Tibial nerve (tissue), 4 donors: Measurements from ENCODE around the gene MICALL2. TPM values are rescaled to one million over a fixed set of nuclear protein-coding genes. Genes with fewer than 3 reads are reported as not detected.

Experiments
- DNase-seq, 2 donors: peaks; one replicate each; pipeline ENCODE4 v3.0.0-alpha.2; 2019; ENCODE audit warnings: low spot score in 2 of 2
- H3K27ac ChIP-seq, 4 donors: fragments of 200-600 bp; sonication (generic) in 3 of 4; one replicate each; pipeline ENCODE4 v1.5.1; 2017 to 2019; ENCODE audit warnings: mild to moderate bottlenecking in 1 of 4
- H3K27me3 ChIP-seq, 2 donors: fragments of 200-600 bp; sonication (generic) in 1 of 2; one replicate each; pipeline versions ENCODE4 v1.5.1 to v1.6.0; 2017 to 2019
- H3K36me3 ChIP-seq, 3 donors: fragments of 200-600 bp; sonication (generic); one replicate each; pipeline ENCODE4 v1.5.1; 2018 to 2019
- H3K4me1 ChIP-seq, 4 donors: fragments of 200-600 bp; sonication (generic) in 3 of 4; one replicate each; pipeline ENCODE4 v1.5.1; 2017 to 2019
- H3K4me3 ChIP-seq, 4 donors: fragments of 200-600 bp; sonication (generic) in 3 of 4; one replicate each; pipeline ENCODE4 v1.5.1; 2017 to 2019; ENCODE audit warnings: mild to moderate bottlenecking in 1 of 4, moderate library complexity in 1 of 4
- H3K9me3 ChIP-seq, 4 donors: fragments of 200-600 bp; sonication (generic) in 3 of 4; one replicate each; pipeline ENCODE4 v1.5.1; 2017 to 2019
- CTCF ChIP-seq, 5 experiments: fragments of 200-600 bp in 3 of 5; fragments of 450-650 bp in 2 of 5; sonication (generic) in 3 of 5; IDR thresholded peaks; one replicate each; pipeline ENCODE4 v1.5.1; 2016 to 2019; ENCODE audit warnings: antibody characterized with exemption in 5 of 5, mild to moderate bottlenecking in 3 of 5, moderate library complexity in 2 of 5
- EP300 ChIP-seq, 2 donors: sonication (generic); formaldehyde crosslinking; IDR thresholded peaks; one replicate each; pipeline ENCODE4 v1.6.1; 2017; ENCODE audit warnings: antibody characterized with exemption in 2 of 2, mild to moderate bottlenecking in 1 of 2
- POLR2A ChIP-seq, 2 donors: fragments of 450-650 bp; IDR thresholded peaks; one replicate each; pipeline ENCODE4 v1.6.1; 2017; ENCODE audit warnings: antibody characterized with exemption in 2 of 2, mild to moderate bottlenecking in 2 of 2, moderate library complexity in 2 of 2
- WGBS, 2 donors: methylation state at CpG; one replicate each; pipeline ENCODE4 v1.1.5; 2018; 5-methylcytosine and 5-hydroxymethylcytosine counted together
- total RNA-seq, 4 donors: library from RNA; depleted of rRNA; stranded (reverse); fragments of >200 nt; gene quantifications; one replicate each; pipeline ENCODE4 v1.1.0, GENCODE V29; 2016

MICALL2 gene
- total RNA-seq, 4 donors from 2014 or later = 67.6 to 153 (median 104) TPM

GRCh38 chr7:1401011-1401410, 58.3 kb downstream of the MICALL2 start:
- Histone ChIP-seq H3K27me3 (peaks cover 0 to 62% of the 10 kb centered on the region in 2 donors), H3K36me3 (no peaks in the 10 kb centered on the region), H3K9me3 (peaks cover 0 to 36% (median 0%) of the 10 kb centered on the region in 4 donors), H3K4me3 (no peak overlapping the region), H3K27ac (no peak overlapping the region), H3K4me1 (peaks cover 0 to 7% (median 0%) of the 10 kb centered on the region in 4 donors)
- TF ChIP-seq POLR2A (IDR thresholded peaks at IDR 0.05) (no peak), EP300 (IDR thresholded peaks at IDR 0.05) (no peak)
- DNase-seq = no peak
- 51 to 58% methylated on average over 18 of the region's 18 CpGs for WGBS, 2 donors

GRCh38 chr7:1400371-1400770, 58.9 kb downstream of the MICALL2 start:
- Histone ChIP-seq H3K4me1 (peaks cover 0 to 7% (median 0%) of the 10 kb centered on the region in 4 donors), H3K27ac (no peak overlapping the region), H3K27me3 (peaks cover 0 to 61% of the 10 kb centered on the region in 2 donors), H3K9me3 (peaks cover 0 to 42% (median 0%) of the 10 kb centered on the region in 4 donors), H3K36me3 (no peaks in the 10 kb centered on the region), H3K4me3 (no peak overlapping the region)
- DNase-seq = no peak
- WGBS, 2 donors = 32 to 35% methylated on average over 11 of the region's 11 CpGs
- TF ChIP-seq POLR2A (IDR thresholded peaks at IDR 0.05) (no peak), EP300 (IDR thresholded peaks at IDR 0.05) (no peak), CTCF (IDR thresholded peaks at IDR 0.05) (no peak)

- TF ChIP-seq CTCF (IDR thresholded peaks at IDR 0.05) (no peak), EP300 (IDR thresholded peaks at IDR 0.05) (no peak), POLR2A (IDR thresholded peaks at IDR 0.05) (no peak)
- Histone ChIP-seq H3K9me3 (peaks cover 0 to 57% (median 0%) of the 10 kb centered on the region in 4 donors), H3K4me3 (no peak overlapping the region), H3K4me1 (no peaks in the 10 kb centered on the region), H3K27ac (no peak overlapping the region), H3K27me3 (peaks cover 0 to 55% of the 10 kb centered on the region in 2 donors), H3K36me3 (no peaks in the 10 kb centered on the region)
- 83% methylated on average over 12 of the region's 12 CpGs for WGBS, 2 donors
- DNase-seq = no peak
Measured at GRCh38 chr7:1397491-1398327, 61.6 kb downstream of the MICALL2 start.

- 68 to 72% methylated on average over 7 of the region's 7 CpGs for WGBS, 2 donors
- Histone ChIP-seq H3K27ac (no peak overlapping the region), H3K36me3 (no peaks in the 10 kb centered on the region), H3K4me1 (no peaks in the 10 kb centered on the region), H3K4me3 (no peak overlapping the region), H3K9me3 (peaks cover 0 to 56% (median 0%) of the 10 kb centered on the region in 4 donors), H3K27me3 (peaks cover 0 to 54% of the 10 kb centered on the region in 2 donors)
- no peak for DNase-seq
- no peak for TF ChIP-seq EP300 (IDR thresholded peaks at IDR 0.05)
- no peak for TF ChIP-seq POLR2A (IDR thresholded peaks at IDR 0.05)
- TF ChIP-seq CTCF (IDR thresholded peaks at IDR 0.05) = no peak
Measured at GRCh38 chr7:1396195-1396594, 63.1 kb downstream of the MICALL2 start.

GRCh38 chr7:1395211-1396070, 63.8 kb downstream of the MICALL2 start:
- H3K4me3 ChIP-seq = no peak overlapping the region
- no peak overlapping the region for H3K27ac ChIP-seq
- peaks cover 0 to 46% of the 10 kb centered on the region in 2 donors for H3K27me3 ChIP-seq
- H3K4me1 ChIP-seq = no peaks in the 10 kb centered on the region
- TF ChIP-seq POLR2A (IDR thresholded peaks at IDR 0.05) (no peak), CTCF (IDR thresholded peaks at IDR 0.05) (no peak), EP300 (IDR thresholded peaks at IDR 0.05) (no peak)
- WGBS, 2 donors = 26 to 38% methylated on average over 24 to 29 of the region's 33 CpGs
- DNase-seq = no peak
- no peaks in the 10 kb centered on the region for H3K36me3 ChIP-seq
- peaks cover 0 to 54% (median 0%) of the 10 kb centered on the region in 4 donors for H3K9me3 ChIP-seq
